Measurements from ENCODE around the gene RABEP2.

DNA sequence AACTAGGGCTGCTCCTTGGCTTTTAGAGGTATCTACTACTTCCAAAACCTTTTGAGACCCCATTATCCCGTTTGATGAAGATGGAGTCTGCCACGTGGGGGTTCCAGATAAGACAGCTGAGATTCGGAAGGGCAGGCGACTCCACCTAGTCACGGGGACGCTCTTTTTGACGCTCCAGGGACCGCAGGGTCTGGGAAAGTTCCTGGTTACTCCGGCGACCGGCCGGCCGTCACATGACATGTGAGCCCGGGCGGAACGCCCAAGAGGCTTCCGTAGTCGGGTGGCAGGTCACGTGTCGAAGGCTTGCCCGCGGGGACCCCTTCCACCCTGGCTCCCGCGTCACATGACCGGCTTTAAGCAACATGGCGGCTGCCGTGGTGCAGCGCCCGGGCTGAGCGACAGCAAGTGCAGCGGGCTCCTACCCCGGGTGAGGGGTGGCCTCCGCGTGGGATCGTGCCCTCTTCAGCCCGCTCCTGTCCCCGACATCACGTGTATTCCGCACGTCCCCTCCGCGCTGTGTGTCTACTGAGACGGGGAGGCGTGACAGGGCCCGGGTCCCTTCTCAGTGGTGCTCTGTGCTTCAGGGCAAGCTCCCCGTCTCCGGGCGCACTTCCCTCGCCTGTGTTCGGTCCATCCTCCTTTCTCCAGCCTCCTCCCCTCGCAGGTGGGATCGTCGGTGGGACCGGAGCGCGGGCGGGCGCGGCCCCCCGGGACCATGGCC, 49.6 kb upstream of the RABEP2 start, which contains the start of gene SPNS1:
- TF ChIP-seq CTCF (IDR thresholded peaks at IDR 0.05 in 8 of 11, conservative IDR thresholded peaks at IDR 0.05 in 3 of 11) (no peak), POLR2A (IDR thresholded peaks at IDR 0.05) (peak in 1 of 3 donors; percentile 54), POLR2AphosphoS5 (IDR thresholded peaks at IDR 0.05) (peak; percentile 92 to 96 (median 95))
